HPDE6-E6E7 (cell line): ENCODE data around the gene TMEM30A.

Experiments used
- DNase-seq: peaks from one replicate; pipeline ENCODE4 v3.0.0; 2011; ENCODE audit warnings: missing footprints; ENCODE audit errors: extremely low spot score

The TMEM30A gene

GRCh38 chr6:75215291-75215690 lies 69.3 kb downstream of the TMEM30A start:
- DNase-seq, result no peak

- no peak for DNase-seq
Measured at GRCh38 chr6:75213732-75214131, 70.9 kb downstream of the TMEM30A start.

GRCh38 chr6:75213112-75213511 lies 71.5 kb downstream of the TMEM30A start:
- no peak for DNase-seq

GRCh38 chr6:75211920-75212590 lies 72.5 kb downstream of the TMEM30A start:
- DNase-seq, result no peak

- peak; percentile 28 for DNase-seq
Measured at GRCh38 chr6:75210885-75211739, 73.5 kb downstream of the TMEM30A start.

GRCh38 chr6:75209184-75209723 lies 75.3 kb downstream of the TMEM30A start:
- no peak for DNase-seq

- peak; percentile 60 for DNase-seq
Measured at GRCh38 chr6:75208298-75209183, 76.1 kb downstream of the TMEM30A start.

- DNase-seq, result no peak
Measured at GRCh38 chr6:75206576-75207342, 77.8 kb downstream of the TMEM30A start.

GRCh38 chr6:75205776-75206575 lies 78.6 kb downstream of the TMEM30A start, which contains the start of gene COL12A1:
COL12A1 (minus strand) TSS chr6:75206053; CDS start chr6:75202792, 3,261 bp downstream.
- peak; percentile 54 for DNase-seq

GRCh38 chr6:75204959-75205775 lies 79.4 kb downstream of the TMEM30A start:
- DNase-seq, result peak; percentile 19

GRCh38 chr6:75204217-75204958 lies 80.2 kb downstream of the TMEM30A start:
- DNase-seq, result peak; percentile 67

- no peak for DNase-seq
Measured at GRCh38 chr6:75203721-75204120, 80.9 kb downstream of the TMEM30A start.
